ENCODE results near the gene L1TD1.
"Not testable (repeated sequence)": the region's sequence is repeated elsewhere in the genome, so short reads cannot be mapped to it uniquely, and the experiment has no call there.

Gene L1TD1

GRCh38 chr1:62208087-62208486, 13.4 kb downstream of the L1TD1 start:
- no peak for DNase-seq (ENCODE audit: low spot score)
- TF ChIP-seq, protein P1, sequence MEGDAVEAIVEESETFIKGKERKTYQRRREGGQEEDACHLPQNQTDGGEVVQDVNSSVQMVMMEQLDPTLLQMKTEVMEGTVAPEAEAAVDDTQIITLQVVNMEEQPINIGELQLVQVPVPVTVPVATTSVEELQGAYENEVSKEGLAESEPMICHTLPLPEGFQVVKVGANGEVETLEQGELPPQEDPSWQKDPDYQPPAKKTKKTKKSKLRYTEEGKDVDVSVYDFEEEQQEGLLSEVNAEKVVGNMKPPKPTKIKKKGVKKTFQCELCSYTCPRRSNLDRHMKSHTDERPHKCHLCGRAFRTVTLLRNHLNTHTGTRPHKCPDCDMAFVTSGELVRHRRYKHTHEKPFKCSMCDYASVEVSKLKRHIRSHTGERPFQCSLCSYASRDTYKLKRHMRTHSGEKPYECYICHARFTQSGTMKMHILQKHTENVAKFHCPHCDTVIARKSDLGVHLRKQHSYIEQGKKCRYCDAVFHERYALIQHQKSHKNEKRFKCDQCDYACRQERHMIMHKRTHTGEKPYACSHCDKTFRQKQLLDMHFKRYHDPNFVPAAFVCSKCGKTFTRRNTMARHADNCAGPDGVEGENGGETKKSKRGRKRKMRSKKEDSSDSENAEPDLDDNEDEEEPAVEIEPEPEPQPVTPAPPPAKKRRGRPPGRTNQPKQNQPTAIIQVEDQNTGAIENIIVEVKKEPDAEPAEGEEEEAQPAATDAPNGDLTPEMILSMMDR (IDR thresholded peaks at IDR 0.05; ENCODE audit: extremely low read depth, missing control alignments), result no peak

DNA sequence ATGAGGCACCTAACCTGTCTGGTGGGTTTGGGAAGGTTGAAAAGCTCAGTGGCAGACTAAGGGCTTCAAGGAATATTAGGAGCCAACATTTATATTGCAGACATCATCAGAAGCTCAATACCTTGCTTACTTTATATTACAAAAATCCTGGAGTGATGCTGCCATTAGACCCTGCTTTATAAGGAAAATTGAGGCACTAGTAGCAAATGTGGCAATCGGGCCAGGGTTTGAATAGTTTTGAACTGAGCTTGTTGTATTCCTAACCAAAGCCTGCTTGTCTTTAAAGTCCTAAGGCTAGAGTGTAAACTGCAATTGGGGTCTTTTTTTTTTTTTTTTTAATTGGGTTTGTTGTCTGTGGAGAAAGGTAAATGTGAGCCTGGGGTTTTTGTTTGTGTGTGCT, 14.3 kb downstream of the L1TD1 start:
- TF ChIP-seq, protein P1 (IDR thresholded peaks at IDR 0.05; ENCODE audit: extremely low read depth, missing control alignments), result no peak
- DNase-seq (ENCODE audit: low spot score), result no peak

- DNase-seq (ENCODE audit: low spot score), result no peak
- TF ChIP-seq, protein P1 (IDR thresholded peaks at IDR 0.05; ENCODE audit: extremely low read depth, missing control alignments), result no peak
These were observed 15.4 kb downstream of the L1TD1 start for GRCh38 chr1:62209931-62210595.

DNA sequence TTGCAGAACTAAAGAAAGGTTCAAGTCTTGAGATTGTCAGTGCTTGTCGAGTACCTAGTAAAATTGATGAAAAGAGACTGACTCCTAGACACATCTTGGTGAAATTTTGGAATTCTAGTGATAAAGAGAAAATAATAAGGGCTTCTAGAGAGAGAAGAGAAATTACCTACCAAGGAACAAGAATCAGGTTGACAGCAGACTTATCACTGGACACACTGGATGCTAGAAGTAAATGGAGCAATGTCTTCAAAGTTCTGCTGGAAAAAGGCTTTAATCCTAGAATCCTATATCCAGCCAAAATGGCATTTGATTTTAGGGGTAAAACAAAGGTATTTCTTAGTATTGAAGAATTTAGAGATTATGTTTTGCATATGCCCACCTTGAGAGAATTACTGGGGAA, 16.3 kb downstream of the L1TD1 start:
- DNase-seq (ENCODE audit: low spot score), result no peak
- TF ChIP-seq, protein P1 (IDR thresholded peaks at IDR 0.05; ENCODE audit: extremely low read depth, missing control alignments), result no peak

DNA sequence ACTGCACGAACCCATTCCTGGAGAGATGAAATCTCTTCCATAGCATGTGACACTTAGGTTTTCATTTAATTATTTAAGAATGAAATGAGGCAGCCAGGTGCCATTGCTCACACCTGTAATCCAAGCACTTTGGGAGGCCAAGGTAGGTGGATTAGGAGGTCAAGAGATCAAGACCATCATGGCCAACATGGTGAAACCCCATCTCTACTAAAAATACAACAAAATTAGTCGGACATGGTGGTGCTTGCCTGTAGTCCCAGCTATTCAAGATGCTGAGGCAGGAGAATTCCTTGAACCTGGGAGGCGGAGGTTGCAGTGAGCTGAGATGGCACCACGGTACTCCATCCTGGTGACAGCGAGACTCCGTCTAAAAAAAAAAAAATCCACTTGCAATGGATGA, 17.8 kb downstream of the L1TD1 start:
- no peak for DNase-seq (ENCODE audit: low spot score)
- TF ChIP-seq, protein P1 (IDR thresholded peaks at IDR 0.05; ENCODE audit: extremely low read depth, missing control alignments), result no peak

DNA sequence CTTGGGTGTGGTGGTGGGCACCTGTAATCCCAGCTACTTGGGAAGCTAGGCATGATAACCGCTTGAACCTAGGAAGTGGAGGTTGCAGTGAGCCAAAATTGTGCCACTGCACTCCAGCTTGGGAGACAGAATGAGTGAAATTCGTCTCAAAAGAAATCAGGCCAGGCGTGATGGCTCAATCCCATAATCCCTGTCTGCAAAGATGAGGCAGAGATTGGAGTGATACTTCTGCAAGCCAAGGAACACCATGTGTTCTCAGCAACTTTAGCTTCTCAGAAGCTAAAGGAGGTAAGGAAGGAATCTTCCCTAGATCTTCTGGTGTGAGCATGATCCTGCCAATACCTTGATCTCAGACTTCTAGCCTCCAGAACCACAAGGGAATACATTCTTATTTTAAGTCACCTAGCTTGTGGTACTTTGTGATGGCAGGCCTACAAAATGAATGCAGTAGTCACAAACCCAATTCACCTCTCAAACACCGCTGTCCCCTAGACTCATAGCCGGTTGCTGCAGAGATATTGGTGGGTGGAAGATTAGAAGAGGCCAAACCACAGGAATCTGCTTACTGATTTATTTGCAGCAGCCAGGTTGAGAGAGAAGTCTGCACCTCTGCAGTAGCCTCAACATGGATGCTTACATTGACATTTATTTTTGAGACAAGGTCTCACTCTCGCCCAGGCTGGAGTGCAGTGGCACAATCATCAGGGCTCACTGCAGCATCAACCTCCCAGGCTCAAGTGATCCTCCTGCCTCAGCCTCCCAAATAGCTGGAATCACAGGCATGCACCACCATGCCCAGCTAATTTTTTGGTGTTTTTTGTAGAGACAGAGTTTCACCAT, 18.6 kb downstream of the L1TD1 start:
- DNase-seq (ENCODE audit: low spot score), result no peak
- TF ChIP-seq, protein P1 (IDR thresholded peaks at IDR 0.05; ENCODE audit: extremely low read depth, missing control alignments), result no peak

DNA sequence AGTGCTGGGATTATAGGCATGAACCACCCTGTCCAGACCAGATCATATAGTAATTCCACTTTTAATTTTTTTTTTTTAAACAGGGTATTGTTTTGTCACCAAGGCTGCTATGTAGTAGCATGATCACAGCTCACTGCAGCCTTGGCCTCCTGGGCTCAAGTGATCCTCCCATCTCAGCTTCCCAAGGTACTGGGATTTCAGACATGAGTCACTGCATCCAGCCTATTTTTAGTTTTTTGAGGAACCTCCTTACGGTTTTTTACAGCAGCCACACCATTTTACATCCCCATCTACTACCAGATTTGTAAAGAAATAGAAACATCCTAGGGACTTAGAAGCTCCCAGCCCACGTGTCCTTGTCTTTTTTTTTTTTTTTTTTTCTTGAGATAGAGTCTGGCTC, 24.0 kb downstream of the L1TD1 start:
- no peak for DNase-seq (ENCODE audit: low spot score)
- TF ChIP-seq, protein P1 (IDR thresholded peaks at IDR 0.05; ENCODE audit: extremely low read depth, missing control alignments), result no peak

GRCh38 chr1:62220456-62220855, 25.8 kb downstream of the L1TD1 start:
- DNase-seq (ENCODE audit: low spot score), result not testable (repeated sequence)
